Natural killer cell (primary cell): ENCODE data around the gene ZNF316. TPM values are rescaled to one million over a fixed set of nuclear protein-coding genes. Genes with fewer than 3 reads are reported as not detected.

Experiments used
- total RNA-seq, 4 donors: library from RNA; stranded (reverse); fragments of 120-200 nt in 1 of 4; gene quantifications; one replicate each; pipeline versions ENCODE4 v1.2.3 to v1.2.4, GENCODE V29; 2013 to 2022

The ZNF316 gene
- total RNA-seq, 3 donors from 2014 or later (not counting 1 experiment from before 2014, with no cell fraction given): 46.2 to 59.6 (median 49.5) TPM

Other genes with a start within 250 kb of the ZNF316 start
- gene DAGLB, start 189.4 kb upstream of the ZNF316 start, total RNA-seq: 10 to 100 TPM; 20.3 to 25.6 (median 25.2) TPM
- gene KDELR2, start 153.2 kb upstream of the ZNF316 start, total RNA-seq: 10 to 100 TPM; 56.2 to 60.2 (median 58.5) TPM
- under 1 TPM; 0.39 to 0.45 (median 0.40) TPM for gene GRID2IP, start 85.9 kb upstream of the ZNF316 start, total RNA-seq
- gene ZDHHC4, start 59.9 kb upstream of the ZNF316 start, total RNA-seq: 10 to 100 TPM; 29.4 to 37.6 (median 35.3) TPM
- gene INTS15, start 47.3 kb upstream of the ZNF316 start, total RNA-seq: 10 to 100 TPM; 47.5 to 70.1 (median 60.7) TPM
- gene ZNF853, start 21.7 kb upstream of the ZNF316 start, total RNA-seq: 10 to 100 TPM in 1 of 3 donors, 1 to 10 TPM in 2; 6.5 to 12.0 (median 9.7) TPM
- 10 to 100 TPM; 27.5 to 38.4 (median 28.1) TPM for gene ZNF12, start 69.6 kb downstream of the ZNF316 start, total RNA-seq
- under 1 TPM; 0.12 to 0.54 (median 0.33) TPM for gene RSPH10B2, start 116.8 kb downstream of the ZNF316 start, total RNA-seq
- gene CCZ1B, start 189.0 kb downstream of the ZNF316 start, total RNA-seq: 100 to 1,000 TPM in 2 of 3 donors, 10 to 100 TPM in 1; 84.5 to 145 (median 103) TPM